GM18505 (cell line): Measurements from ENCODE around the gene RPGRIP1.

Experiments
- ATAC-seq: cut with Tn5 transposase; IDR thresholded peaks from one replicate; pipeline ENCODE4 v1.9.1; 2021; ENCODE audit not compliant: unreplicated experiment
- POLR2A ChIP-seq: IDR thresholded peaks from 4 replicates; pipeline ENCODE4 v1.6.1; 2011; ENCODE audit warnings: borderline replicate concordance; ENCODE audit not compliant: insufficient read depth, insufficient read length; ENCODE audit errors: extremely low read depth

Gene RPGRIP1

DNA sequence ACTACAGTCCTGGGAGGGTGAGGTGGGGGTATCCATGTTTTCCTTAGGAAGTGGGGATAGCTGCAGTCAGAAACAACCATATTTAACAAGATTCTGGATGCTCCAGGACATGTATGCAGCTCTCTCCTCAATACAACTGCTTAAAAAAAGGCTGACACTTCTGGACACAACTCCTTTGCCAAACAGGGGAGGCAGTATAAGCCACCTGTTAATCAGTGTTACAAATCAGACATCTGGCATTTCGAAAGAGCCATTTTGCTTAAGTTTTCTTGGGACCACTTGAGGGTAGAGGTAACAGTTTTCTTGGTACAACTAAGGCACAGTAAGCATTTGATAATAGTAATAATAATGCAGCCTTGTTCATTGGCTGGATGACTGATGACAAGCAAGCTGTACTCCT lies 47.1 kb downstream of the RPGRIP1 start:
- no peak for ATAC-seq
- TF ChIP-seq POLR2A: no peak
